Thoracic aorta (tissue), 2 donors: ENCODE results near the gene KLF15. TPM values are rescaled to one million over a fixed set of nuclear protein-coding genes. Genes with fewer than 3 reads are reported as not detected.

Experiments used
- ATAC-seq: fragments of 150-250 bp; one replicate; pipeline ENCODE4 v1.8.0; 2017; ENCODE audit warnings: low read depth; ENCODE audit not compliant: insufficient number of reproducible peaks, low FRiP score
- DNase-seq: peaks from one replicate; pipeline ENCODE4 v3.0.0-alpha.2; 2020; ENCODE audit warnings: low spot score
- H3K27ac ChIP-seq, 2 donors: fragments of 200-600 bp; sonication (generic); 1 replicate in 1 of 2; 2 replicates in 1 of 2; pipeline ENCODE4 v1.5.1; 2016; ENCODE audit warnings: mild to moderate bottlenecking in 2 of 2, moderate library complexity in 2 of 2
- H3K27me3 ChIP-seq: fragments of 200-600 bp; sonication (generic); replicated peaks from 2 replicates; pipeline ENCODE4 v1.6.0; 2016; ENCODE audit warnings: mild to moderate bottlenecking; ENCODE audit not compliant: insufficient read depth
- H3K36me3 ChIP-seq: fragments of 200-600 bp; sonication (generic); one replicate; pipeline ENCODE4 v1.5.1; 2016
- H3K4me1 ChIP-seq, 2 donors: fragments of 200-600 bp; sonication (generic); 1 replicate in 1 of 2; 2 replicates in 1 of 2; pipeline versions ENCODE4 v1.5.1 to v1.6.0; 2016; ENCODE audit warnings: low read depth in 2 of 2, mild to moderate bottlenecking in 1 of 2; ENCODE audit not compliant: control insufficient read depth in 1 of 2
- H3K4me3 ChIP-seq: fragments of 200-600 bp; sonication (generic); 2 replicates; pipeline ENCODE4 v1.5.1; 2016; ENCODE audit warnings: mild to moderate bottlenecking
- H3K9me3 ChIP-seq: fragments of 200-600 bp; sonication (generic); 2 replicates; pipeline ENCODE4 v1.5.1; 2016
- CTCF ChIP-seq: fragments of 200-600 bp; sonication (generic); IDR thresholded peaks from one replicate; pipeline ENCODE4 v1.5.1; 2019; ENCODE audit warnings: antibody characterized with exemption
- total RNA-seq, 2 donors: library from RNA; depleted of rRNA; stranded (reverse); fragments of >200 nt; gene quantifications; one replicate each; pipeline versions ENCODE4 v1.1.0 to v1.2.3, GENCODE V29; 2016

KLF15 gene
- total RNA-seq, 2 donors from 2014 or later = 55.7 to 90.2 TPM

GRCh38 chr3:126317029-126317996 is 39.9 kb downstream of the KLF15 start:
- DNase-seq = no peak
- Histone ChIP-seq H3K9me3 (no peaks in the 10 kb centered on the region), H3K36me3 (no peaks in the 10 kb centered on the region), H3K27ac (no peak overlapping the region), H3K27me3 (no peaks in the 10 kb centered on the region), H3K4me3 (no peak overlapping the region), H3K4me1 (no peaks in the 10 kb centered on the region)
- TF ChIP-seq CTCF = no peak
- ATAC-seq = no peak

GRCh38 chr3:126316501-126316939 is 40.7 kb downstream of the KLF15 start:
- Histone ChIP-seq H3K9me3 (no peaks in the 10 kb centered on the region), H3K27me3 (no peaks in the 10 kb centered on the region), H3K4me1 (no peaks in the 10 kb centered on the region), H3K4me3 (no peak overlapping the region), H3K36me3 (no peaks in the 10 kb centered on the region), H3K27ac (no peak overlapping the region)
- no peak for DNase-seq
- TF ChIP-seq CTCF = no peak
- no peak for ATAC-seq

GRCh38 chr3:126316031-126316461 is 41.2 kb downstream of the KLF15 start:
- no peak for TF ChIP-seq CTCF
- Histone ChIP-seq H3K27ac (no peak overlapping the region), H3K36me3 (no peaks in the 10 kb centered on the region), H3K27me3 (no peaks in the 10 kb centered on the region), H3K9me3 (no peaks in the 10 kb centered on the region), H3K4me1 (no peaks in the 10 kb centered on the region), H3K4me3 (no peak overlapping the region)
- no peak for DNase-seq
- ATAC-seq = no peak

GRCh38 chr3:126314790-126315658 is 42.2 kb downstream of the KLF15 start:
- H3K4me3 ChIP-seq = no peak overlapping the region
- no peak for ATAC-seq
- H3K36me3 ChIP-seq = no peaks in the 10 kb centered on the region
- H3K27me3 ChIP-seq = no peaks in the 10 kb centered on the region
- TF ChIP-seq CTCF = no peak
- no peak for DNase-seq
- no peaks in the 10 kb centered on the region for H3K4me1 ChIP-seq
- H3K27ac ChIP-seq = no peak overlapping the region
- H3K9me3 ChIP-seq = no peaks in the 10 kb centered on the region

GRCh38 chr3:126314305-126314789 is 42.9 kb downstream of the KLF15 start:
- TF ChIP-seq CTCF = no peak
- H3K36me3 ChIP-seq = no peaks in the 10 kb centered on the region
- H3K9me3 ChIP-seq = no peaks in the 10 kb centered on the region
- H3K27me3 ChIP-seq = no peaks in the 10 kb centered on the region
- no peak overlapping the region for H3K4me3 ChIP-seq
- H3K27ac ChIP-seq = no peak overlapping the region
- no peaks in the 10 kb centered on the region for H3K4me1 ChIP-seq
- no peak for ATAC-seq
- no peak for DNase-seq
